HFF-Myc (cell line): Measurements from ENCODE around the gene HPS1.

Source experiments
- DNase-seq: peaks from one replicate; pipeline ENCODE4 v3.0.0-alpha.2; 2011; ENCODE audit warnings: low read depth; ENCODE audit errors: extremely low read depth
- H3K4me3 ChIP-seq: replicated peaks from 2 replicates; pipeline ENCODE4 v1.5.1; 2011; ENCODE audit warnings: low read depth, mild to moderate bottlenecking, control low read depth, low read length
- CTCF ChIP-seq: IDR thresholded peaks from 2 replicates; pipeline ENCODE4 v1.5.1; 2012; ENCODE audit warnings: mild to moderate bottlenecking, low read depth, low read length, control low read depth; ENCODE audit errors: missing control alignments

The HPS1 gene

GRCh38 chr10:98446151-98446660 is 529 bp downstream of the HPS1 start:
- no peak for DNase-seq
- no peak for TF ChIP-seq CTCF
- H3K4me3 ChIP-seq: peak overlapping the region; percentile 69

- peak overlapping the region; percentile 69 for H3K4me3 ChIP-seq
- TF ChIP-seq CTCF: no peak
- DNase-seq: no peak
Observed at GRCh38 chr10:98445200-98445812, 1.4 kb downstream of the HPS1 start.

- DNase-seq: no peak
- no peak for TF ChIP-seq CTCF
- no peak overlapping the region for H3K4me3 ChIP-seq
Observed at GRCh38 chr10:98444314-98445006, 2.3 kb downstream of the HPS1 start.

GRCh38 chr10:98438715-98439114 is 8.0 kb downstream of the HPS1 start:
- H3K4me3 ChIP-seq: no peak overlapping the region
- no peak for TF ChIP-seq CTCF
- DNase-seq: no peak

GRCh38 chr10:98436704-98437103 is 10.0 kb downstream of the HPS1 start:
- no peak for DNase-seq
- H3K4me3 ChIP-seq: no peak overlapping the region
- no peak for TF ChIP-seq CTCF

- no peak for DNase-seq
- no peak overlapping the region for H3K4me3 ChIP-seq
- no peak for TF ChIP-seq CTCF
Observed at GRCh38 chr10:98435178-98435577, 11.6 kb downstream of the HPS1 start.
